ENCODE results near the gene UVRAG. TPM values are rescaled to one million over a fixed set of nuclear protein-coding genes. Genes with fewer than 3 reads are reported as not detected.

Gene UVRAG
- total RNA-seq, 1 donor from 2014 or later, result 20.7 TPM

DNA sequence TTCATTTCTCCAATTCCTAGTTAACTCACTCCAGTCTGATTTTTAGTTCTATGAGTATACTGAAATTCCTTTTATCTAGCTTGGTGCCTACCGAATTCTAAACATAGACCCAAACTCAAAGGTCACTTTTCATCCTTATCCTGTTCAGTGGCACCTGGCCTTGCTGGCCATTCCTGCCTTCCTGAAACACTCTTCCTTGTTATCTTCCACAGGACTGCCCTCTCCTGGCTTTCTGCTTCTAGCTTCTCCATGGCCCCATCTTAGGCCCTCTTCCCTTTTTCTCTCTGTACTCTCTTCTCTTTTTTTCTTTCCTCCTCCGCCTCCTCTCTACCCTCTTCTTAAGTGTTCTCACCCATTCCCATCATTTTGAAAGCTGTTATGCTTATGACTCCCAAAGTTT, 304.0 kb downstream of the UVRAG start:
- H3K4me1 Mint-ChIP-seq (ENCODE audit: unreplicated experiment), result peaks cover 21% of the 10 kb centered on the region

DNA sequence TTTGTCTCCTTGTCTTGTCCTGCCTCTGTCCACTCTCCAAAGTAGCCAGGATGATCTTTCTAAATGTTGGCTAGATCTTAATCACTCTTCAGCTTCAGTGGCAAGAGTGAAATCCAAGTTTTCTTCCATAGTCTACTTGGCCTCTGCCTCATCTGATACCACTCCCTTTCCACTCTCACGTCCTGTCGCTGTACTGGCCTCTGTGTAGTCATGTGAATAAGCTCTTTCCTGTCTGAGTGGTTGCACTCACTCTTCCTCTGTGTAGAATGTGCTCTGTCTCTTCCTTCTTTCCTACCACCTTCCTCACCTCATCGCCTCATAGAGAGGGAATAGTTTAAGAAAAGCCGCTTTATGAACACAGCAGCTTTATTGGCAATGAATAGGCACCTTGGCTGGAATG, 304.8 kb downstream of the UVRAG start:
- Mint-ChIP-seq H3K9me3 (no peaks in the 10 kb centered on the region), H3K27me3 (no peaks in the 10 kb centered on the region), H3K4me3 (no peak overlapping the region)

More for the DNA sequence above, 304.0 kb downstream of the UVRAG start:
- Mint-ChIP-seq H3K4me3 (no peak overlapping the region), H3K27me3 (no peaks in the 10 kb centered on the region), H3K27ac (no peak overlapping the region), H3K36me3 (peaks cover 8% of the 10 kb centered on the region), H3K9me3 (no peaks in the 10 kb centered on the region)
- TF ChIP-seq, protein P1, sequence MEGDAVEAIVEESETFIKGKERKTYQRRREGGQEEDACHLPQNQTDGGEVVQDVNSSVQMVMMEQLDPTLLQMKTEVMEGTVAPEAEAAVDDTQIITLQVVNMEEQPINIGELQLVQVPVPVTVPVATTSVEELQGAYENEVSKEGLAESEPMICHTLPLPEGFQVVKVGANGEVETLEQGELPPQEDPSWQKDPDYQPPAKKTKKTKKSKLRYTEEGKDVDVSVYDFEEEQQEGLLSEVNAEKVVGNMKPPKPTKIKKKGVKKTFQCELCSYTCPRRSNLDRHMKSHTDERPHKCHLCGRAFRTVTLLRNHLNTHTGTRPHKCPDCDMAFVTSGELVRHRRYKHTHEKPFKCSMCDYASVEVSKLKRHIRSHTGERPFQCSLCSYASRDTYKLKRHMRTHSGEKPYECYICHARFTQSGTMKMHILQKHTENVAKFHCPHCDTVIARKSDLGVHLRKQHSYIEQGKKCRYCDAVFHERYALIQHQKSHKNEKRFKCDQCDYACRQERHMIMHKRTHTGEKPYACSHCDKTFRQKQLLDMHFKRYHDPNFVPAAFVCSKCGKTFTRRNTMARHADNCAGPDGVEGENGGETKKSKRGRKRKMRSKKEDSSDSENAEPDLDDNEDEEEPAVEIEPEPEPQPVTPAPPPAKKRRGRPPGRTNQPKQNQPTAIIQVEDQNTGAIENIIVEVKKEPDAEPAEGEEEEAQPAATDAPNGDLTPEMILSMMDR (conservative IDR thresholded peaks at IDR 0.05), result no peak
- no peak for DNase-seq (ENCODE audit: extremely low spot score, unreplicated experiment)

DNA sequence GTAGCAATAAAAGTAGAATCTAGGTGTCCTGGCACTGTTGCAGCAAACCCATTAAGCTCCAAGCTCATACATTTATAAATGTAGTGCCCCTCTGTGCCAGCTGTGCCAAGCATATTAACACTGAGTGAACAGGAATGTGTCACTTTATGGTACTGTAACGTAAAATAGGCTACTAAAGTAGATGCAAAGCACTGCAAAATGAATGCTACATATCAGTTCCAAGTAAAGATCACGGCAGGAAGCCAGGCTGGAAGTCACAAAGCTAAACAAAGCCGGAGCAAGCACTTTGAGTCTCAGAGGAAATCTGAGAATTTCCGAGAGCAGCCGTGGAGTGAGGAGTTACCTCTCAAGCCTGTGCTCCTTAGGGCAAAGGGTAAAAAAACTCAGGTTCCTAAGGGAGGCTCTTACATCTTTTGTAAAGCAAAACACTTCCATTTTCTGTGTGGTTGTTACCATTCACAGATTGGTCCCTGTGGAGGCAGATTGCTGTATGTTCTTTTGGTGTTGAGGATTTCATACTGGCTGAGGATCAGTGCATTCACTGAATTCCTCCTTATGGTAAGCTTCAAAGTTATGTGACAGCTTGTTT, 305.6 kb downstream of the UVRAG start:
- Mint-ChIP-seq H3K9me3 (no peaks in the 10 kb centered on the region), H3K27ac (no peak overlapping the region), H3K27me3 (no peaks in the 10 kb centered on the region)

More for the DNA sequence above, 304.8 kb downstream of the UVRAG start:
- DNase-seq (ENCODE audit: extremely low spot score, unreplicated experiment), result no peak
- H3K36me3 Mint-ChIP-seq, result peaks cover 8% of the 10 kb centered on the region
- peaks cover 22% of the 10 kb centered on the region for H3K4me1 Mint-ChIP-seq (ENCODE audit: unreplicated experiment)
- TF ChIP-seq, protein P1 (conservative IDR thresholded peaks at IDR 0.05), result no peak
- no peak overlapping the region for H3K27ac Mint-ChIP-seq

DNA sequence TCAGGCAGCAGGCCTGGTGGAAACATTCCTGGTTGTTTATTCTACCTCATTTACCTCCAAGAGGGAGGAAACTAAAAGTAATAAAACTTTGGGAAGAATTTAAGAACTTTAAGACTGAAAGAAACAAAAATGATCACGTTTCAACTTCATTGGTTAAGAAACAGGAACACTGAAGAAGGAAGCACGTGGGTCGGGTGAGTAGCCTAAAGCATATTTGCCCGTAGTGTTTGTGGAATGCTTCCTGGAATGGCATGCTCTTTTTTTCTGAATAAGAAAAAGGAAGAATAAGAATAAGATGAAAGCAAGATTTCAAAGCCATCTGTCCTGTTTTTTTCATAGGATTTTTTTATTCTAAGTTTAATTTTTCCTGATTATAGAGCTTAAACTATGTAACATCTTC, 308.2 kb downstream of the UVRAG start:
- H3K27ac Mint-ChIP-seq, result no peak overlapping the region
- DNase-seq (ENCODE audit: extremely low spot score, unreplicated experiment), result no peak
- H3K4me3 Mint-ChIP-seq, result no peak overlapping the region
- H3K36me3 Mint-ChIP-seq, result peaks cover 6% of the 10 kb centered on the region
- TF ChIP-seq, protein P1 (conservative IDR thresholded peaks at IDR 0.05), result no peak
- H3K4me1 Mint-ChIP-seq (ENCODE audit: unreplicated experiment), result peaks cover 33% of the 10 kb centered on the region
- no peaks in the 10 kb centered on the region for H3K27me3 Mint-ChIP-seq
- H3K9me3 Mint-ChIP-seq, result no peaks in the 10 kb centered on the region

More for the DNA sequence above, 305.6 kb downstream of the UVRAG start:
- TF ChIP-seq, protein P1 (conservative IDR thresholded peaks at IDR 0.05), result no peak
- H3K4me1 Mint-ChIP-seq (ENCODE audit: unreplicated experiment), result peaks cover 30% of the 10 kb centered on the region
- peaks cover 8% of the 10 kb centered on the region for H3K36me3 Mint-ChIP-seq
- no peak overlapping the region for H3K4me3 Mint-ChIP-seq
- DNase-seq (ENCODE audit: extremely low spot score, unreplicated experiment), result no peak

DNA sequence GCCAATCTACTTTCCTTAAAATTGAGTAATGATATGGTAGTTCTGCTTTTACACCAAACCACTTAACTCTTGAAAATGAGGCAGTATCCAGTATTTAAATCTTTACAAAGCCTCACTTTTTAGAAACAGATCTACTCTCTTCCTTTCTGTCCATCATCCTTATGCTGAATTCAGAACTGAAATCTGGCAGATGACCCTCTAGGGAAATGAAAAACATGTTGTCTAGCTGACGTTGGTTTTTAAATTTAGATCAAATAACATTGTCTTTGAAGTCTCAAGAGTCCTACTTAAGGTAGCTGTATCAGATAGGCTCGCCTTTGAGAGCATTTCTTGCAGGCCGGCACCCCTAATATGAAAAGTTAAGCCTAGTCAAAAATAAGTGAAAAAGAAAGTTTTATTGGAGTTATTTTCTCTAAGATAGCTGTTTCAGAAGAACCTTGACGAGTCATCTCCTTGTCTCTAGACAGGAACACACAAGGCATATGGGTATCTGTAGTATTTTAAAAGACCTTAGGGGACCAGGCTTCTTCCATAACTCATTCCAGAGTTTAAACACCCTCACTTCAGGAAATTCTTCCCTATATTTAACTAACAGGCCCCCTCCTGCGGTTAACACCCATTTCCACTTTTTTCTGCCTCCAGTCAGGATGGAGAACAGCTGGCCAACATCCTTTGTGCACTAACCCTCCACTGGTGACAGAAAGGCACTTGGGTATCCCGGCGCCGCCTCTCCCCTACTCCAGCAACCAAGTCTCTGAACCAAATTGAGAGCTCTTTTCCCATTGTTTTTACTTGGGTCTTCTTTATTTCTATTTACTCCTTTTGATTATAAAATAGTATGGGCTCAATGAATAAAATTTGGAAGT, 310.1 kb downstream of the UVRAG start:
- Mint-ChIP-seq H3K27me3 (no peaks in the 10 kb centered on the region), H3K27ac (no peak overlapping the region), H3K9me3 (peaks cover 4% of the 10 kb centered on the region), H3K36me3 (peaks cover 10% of the 10 kb centered on the region), H3K4me1 (ENCODE audit: unreplicated experiment) (peaks cover 37% of the 10 kb centered on the region), H3K4me3 (no peak overlapping the region)
- no peak for DNase-seq (ENCODE audit: extremely low spot score, unreplicated experiment)
- TF ChIP-seq, protein P1 (conservative IDR thresholded peaks at IDR 0.05), result no peak
